Measurements from ENCODE around the gene CNTNAP2. TPM values are rescaled to one million over a fixed set of nuclear protein-coding genes. Genes with fewer than 3 reads are reported as not detected.
A peak's percentile ranks its signal among the peaks of the same experiment; 100 is the strongest.
"Not testable (repeated sequence)": the region's sequence is repeated elsewhere in the genome, so short reads cannot be mapped to it uniquely, and the experiment has no call there.

The CNTNAP2 gene
- total and polyA plus RNA-seq, 8 donors = 0.94 to 42.5 (median 38.6) TPM

GRCh38 chr7:148442141-148442655 lies 2325.6 kb downstream of the CNTNAP2 start:
- Histone ChIP-seq H3K4me3 (no peak overlapping the region), H3K27me3 (no peaks in the 10 kb centered on the region), H3K4me1 (no peaks in the 10 kb centered on the region), H3K9me3 (peaks cover 0 to 17% of the 10 kb centered on the region in 2 donors), H3K27ac (no peak overlapping the region), H3K36me3 (no peaks in the 10 kb centered on the region)
- DNase-seq (no peak), ATAC-seq (no peak)
- TF ChIP-seq CTCF (IDR thresholded peaks at IDR 0.05) = no peak
- intact Hi-C loops (cut with DNase I) = no loop called here

DNA sequence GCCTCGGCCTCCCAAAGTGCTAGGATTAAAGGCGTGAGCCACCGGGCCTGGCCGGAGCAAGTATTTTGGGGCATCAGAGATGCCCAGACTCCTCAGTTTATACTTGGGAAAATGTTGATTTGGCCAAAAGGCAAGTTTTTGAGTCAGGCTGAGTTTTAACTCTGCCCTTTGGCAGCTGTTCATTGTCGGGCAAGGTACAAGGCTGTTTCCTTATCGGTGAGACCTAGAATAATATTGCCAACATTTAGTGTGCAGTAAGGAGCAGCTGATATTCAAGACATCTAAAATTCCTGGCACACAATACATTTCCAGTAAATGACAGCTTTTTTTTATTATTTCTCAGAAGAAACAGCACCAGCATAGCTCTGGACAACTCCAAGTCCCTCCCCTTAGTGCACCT lies 2326.3 kb downstream of the CNTNAP2 start:
- no peak overlapping the region for H3K4me3 ChIP-seq
- DNase-seq (no peak), ATAC-seq (no peak)
- intact Hi-C loops (cut with DNase I) = no loop called here
- no peaks in the 10 kb centered on the region for H3K36me3 ChIP-seq
- H3K27ac ChIP-seq = no peak overlapping the region
- H3K27me3 ChIP-seq = no peaks in the 10 kb centered on the region
- peaks cover 0 to 17% of the 10 kb centered on the region in 2 donors for H3K9me3 ChIP-seq
- TF ChIP-seq CTCF (IDR thresholded peaks at IDR 0.05) = no peak
- no peaks in the 10 kb centered on the region for H3K4me1 ChIP-seq

DNA sequence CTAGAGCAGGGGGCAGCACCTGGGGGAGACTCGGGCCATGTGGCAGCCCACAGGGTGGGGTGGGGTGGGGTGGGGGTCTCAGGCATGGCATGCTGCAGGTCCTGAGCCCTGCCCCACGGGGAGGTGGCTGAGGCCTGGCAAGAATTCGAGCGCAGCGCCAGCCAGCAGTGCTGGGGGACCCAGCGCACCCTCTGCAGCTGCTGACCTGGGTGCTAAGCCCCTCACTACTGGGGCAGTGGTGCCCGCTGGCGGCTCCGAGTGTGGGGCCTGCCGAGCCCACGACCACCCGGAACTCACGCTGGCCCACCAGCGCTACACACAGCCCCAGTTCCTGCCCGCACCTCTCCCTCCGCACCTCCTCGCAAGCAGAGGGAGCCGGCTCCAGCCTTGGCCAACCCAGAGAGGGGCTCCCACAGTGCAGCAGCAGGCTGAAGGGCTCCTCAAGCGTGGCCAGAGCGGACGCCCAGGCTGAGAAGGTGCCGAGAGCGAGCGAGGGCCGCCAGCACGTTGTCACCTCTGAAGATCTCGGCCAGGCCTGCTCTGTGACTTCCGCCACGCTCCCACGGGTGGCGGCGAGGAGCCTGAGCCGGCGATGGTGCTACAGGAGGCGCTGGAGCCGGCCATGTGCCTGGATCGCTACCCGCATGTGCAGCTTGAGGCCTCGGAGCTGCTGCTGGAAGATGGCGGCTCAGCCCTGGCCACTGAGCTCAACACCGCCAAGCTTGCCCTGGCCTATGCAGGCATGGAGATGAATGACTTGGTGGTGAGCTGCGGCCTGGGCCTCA lies 2328.9 kb downstream of the CNTNAP2 start:
- ATAC-seq (no peak), DNase-seq (peak in 1 of 4 donors; percentile 66)
- Histone ChIP-seq H3K27me3 (no peaks in the 10 kb centered on the region), H3K4me3 (no peak overlapping the region), H3K36me3 (no peaks in the 10 kb centered on the region), H3K27ac (no peak overlapping the region), H3K4me1 (no peaks in the 10 kb centered on the region), H3K9me3 (peaks cover 0 to 17% of the 10 kb centered on the region in 2 donors)
- TF ChIP-seq CTCF (IDR thresholded peaks at IDR 0.05) = no peak
- intact Hi-C loops (cut with DNase I) = no loop called here

GRCh38 chr7:148447221-148447849 lies 2330.7 kb downstream of the CNTNAP2 start:
- Histone ChIP-seq H3K4me3 (no peak overlapping the region), H3K36me3 (no peaks in the 10 kb centered on the region), H3K27me3 (no peaks in the 10 kb centered on the region), H3K27ac (no peak overlapping the region), H3K4me1 (no peaks in the 10 kb centered on the region), H3K9me3 (peaks cover 0 to 17% of the 10 kb centered on the region in 2 donors)
- intact Hi-C loops (cut with DNase I) = no loop called here
- ATAC-seq (no peak), DNase-seq (no peak)
- TF ChIP-seq CTCF (IDR thresholded peaks at IDR 0.05) = no peak

DNA sequence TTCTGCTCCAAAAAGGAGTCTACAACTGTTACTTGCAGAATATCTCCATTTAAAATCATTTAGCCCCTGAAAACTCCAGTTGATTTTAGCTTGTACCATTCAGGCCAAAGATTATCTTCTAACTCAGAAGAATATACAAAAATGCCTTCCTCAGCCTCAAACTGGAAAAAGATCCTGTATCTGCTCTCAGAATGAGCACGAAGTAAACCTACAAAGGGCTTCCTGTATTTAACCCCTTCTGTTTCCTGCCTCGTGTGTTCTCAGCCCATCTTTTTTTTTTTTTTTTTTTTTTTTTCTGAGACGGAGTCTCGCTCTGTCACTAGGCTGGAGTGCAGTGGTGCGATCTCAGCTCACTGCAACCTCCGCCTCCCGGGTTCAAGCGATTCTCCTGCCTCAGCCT lies 2334.9 kb downstream of the CNTNAP2 start:
- H3K27me3 ChIP-seq; ATAC-seq; DNase-seq; H3K4me1 ChIP-seq; H3K4me3 ChIP-seq; H3K9me3 ChIP-seq; intact Hi-C loops (cut with DNase I); H3K36me3 ChIP-seq; H3K27ac ChIP-seq: not testable (repeated sequence)

Data from left lung (tissue), 10 donors.